PC-9 (cell line): ENCODE data around the gene CFAP92.

Experiments used
- CTCF ChIP-seq: fragments of 200-600 bp; sonication (generic); conservative IDR thresholded peaks from 2 replicates; pipeline ENCODE4 v1.6.1; 2017; ENCODE audit warnings: mixed run types, antibody characterized with exemption, mild to moderate bottlenecking, moderate library complexity
- EZH2 ChIP-seq: fragments of 200-600 bp; sonication (generic); IDR thresholded peaks from 2 replicates; pipeline ENCODE4 v1.8.0; 2017; ENCODE audit warnings: antibody characterized with exemption, low read depth

DNA sequence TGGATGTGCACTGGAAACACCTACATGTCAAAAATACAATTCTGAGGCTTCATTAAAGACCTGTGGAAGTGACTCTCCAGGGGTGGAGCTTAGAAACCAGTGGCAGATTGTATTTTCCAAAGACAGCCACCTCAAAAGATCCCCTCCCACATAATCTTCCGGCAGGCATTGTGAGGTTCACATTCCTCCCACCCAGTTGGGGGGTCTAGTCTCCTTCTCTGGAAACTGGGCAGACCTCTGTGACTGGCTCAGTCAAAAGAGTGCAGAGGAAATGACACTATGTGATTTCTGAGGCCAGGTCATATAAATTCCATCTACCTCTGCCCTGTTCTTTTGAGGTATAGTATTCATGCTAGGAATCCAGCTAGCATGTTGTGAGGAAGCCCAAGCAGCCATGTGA, 1.9 kb upstream of the CFAP92 start:
- TF ChIP-seq CTCF (no peak), EZH2 (no peak)
